Neuronal stem cell (in vitro differentiated cells): ENCODE results near the gene NHEJ1.
A peak's percentile ranks its signal among the peaks of the same experiment; 100 is the strongest.

Experiments
- DNase-seq: peaks from one replicate; pipeline ENCODE4 v3.0.0-alpha.2; 2013; ENCODE audit warnings: low spot score
- H2AFZ ChIP-seq: one replicate; pipeline ENCODE4 v1.6.1; 2013; ENCODE audit warnings: mild to moderate bottlenecking, low read length, inconsistent platforms
- H2AK5ac ChIP-seq: 2 replicates; pipeline ENCODE4 v1.6.1; 2013; ENCODE audit warnings: low read depth, mild to moderate bottlenecking, inconsistent platforms, low read length, moderate library complexity, mixed read lengths
- H2BK120ac ChIP-seq: 2 replicates; pipeline ENCODE4 v1.6.1; 2013; ENCODE audit warnings: low read depth, mild to moderate bottlenecking, inconsistent platforms, low read length, moderate library complexity, mixed read lengths
- H2BK12ac ChIP-seq: one replicate; pipeline ENCODE4 v1.6.1; 2013; ENCODE audit warnings: low read length, inconsistent platforms
- H2BK15ac ChIP-seq: 2 replicates; pipeline ENCODE4 v1.6.1; 2013; ENCODE audit warnings: mild to moderate bottlenecking, low read length, inconsistent platforms, mixed read lengths
- H2BK5ac ChIP-seq: one replicate; pipeline ENCODE4 v1.6.1; 2013; ENCODE audit warnings: inconsistent platforms, mild to moderate bottlenecking, low read length, moderate library complexity
- H3K14ac ChIP-seq: one replicate; pipeline ENCODE4 v1.6.1; 2013; ENCODE audit warnings: low read length, inconsistent platforms
- H3K18ac ChIP-seq: 2 replicates; pipeline ENCODE4 v1.6.1; 2013; ENCODE audit warnings: low read length, inconsistent platforms
- H3K23ac ChIP-seq: 2 replicates; pipeline ENCODE4 v1.6.1; 2013; ENCODE audit warnings: low read depth, mild to moderate bottlenecking, mixed read lengths, low read length, inconsistent platforms; ENCODE audit not compliant: poor library complexity
- H3K27ac ChIP-seq: replicated peaks from 3 replicates; pipeline ENCODE4 v1.5.1; 2013; ENCODE audit warnings: low read length, inconsistent platforms
- H3K27me3 ChIP-seq, 3 experiments: 2 replicates each; pipeline ENCODE4 v1.6.1; 2013; ENCODE audit warnings: low read length in 3 of 3, mild to moderate bottlenecking in 2 of 3, inconsistent platforms in 1 of 3, low read depth in 1 of 3, mixed read lengths in 1 of 3, moderate library complexity in 1 of 3; ENCODE audit not compliant: control insufficient read depth in 3 of 3, insufficient read depth in 3 of 3
- H3K36me3 ChIP-seq, 2 donors: replicated peaks in 1 of 2; 2 replicates each; pipeline ENCODE4 v1.6.1; 2013; ENCODE audit warnings: low read length in 2 of 2; ENCODE audit not compliant: control insufficient read depth in 2 of 2, insufficient read depth in 2 of 2
- H3K4ac ChIP-seq: 2 replicates; pipeline ENCODE4 v1.6.1; 2013; ENCODE audit warnings: inconsistent platforms, mild to moderate bottlenecking, low read length, moderate library complexity
- H3K4me1 ChIP-seq, 2 donors: 1 replicate in 1 of 2; 2 replicates in 1 of 2; pipeline ENCODE4 v1.6.1; 2013; ENCODE audit warnings: low read length in 2 of 2, low read depth in 1 of 2; ENCODE audit not compliant: control insufficient read depth in 2 of 2, insufficient read depth in 1 of 2
- H3K4me2 ChIP-seq: one replicate; pipeline ENCODE4 v1.6.1; 2013; ENCODE audit warnings: mild to moderate bottlenecking, low read length, inconsistent platforms; ENCODE audit not compliant: insufficient read depth, poor library complexity, severe bottlenecking
- H3K4me3 ChIP-seq, 2 donors: 2 replicates each; pipeline ENCODE4 v1.5.1; 2013; ENCODE audit warnings: low read length in 2 of 2, mild to moderate bottlenecking in 2 of 2, inconsistent platforms in 1 of 2, moderate library complexity in 1 of 2
- H3K79me1 ChIP-seq: one replicate; pipeline ENCODE4 v1.6.1; 2013; ENCODE audit warnings: low read depth, mild to moderate bottlenecking, inconsistent platforms, low read length, moderate library complexity
- H3K9ac ChIP-seq: one replicate; pipeline ENCODE4 v1.6.1; 2013; ENCODE audit warnings: mild to moderate bottlenecking, low read depth, low read length, inconsistent platforms; ENCODE audit not compliant: poor library complexity
- H3K9me3 ChIP-seq, 2 donors: replicated peaks in 1 of 2; 2 replicates each; pipeline versions ENCODE3 to v1.6.1; 2013; ENCODE audit warnings: low read length in 2 of 2, mild to moderate bottlenecking in 2 of 2, inconsistent platforms in 1 of 2, low read depth in 1 of 2, mixed read lengths in 1 of 2, moderate library complexity in 1 of 2; ENCODE audit not compliant: control insufficient read depth in 2 of 2, insufficient read depth in 1 of 2
- H4K8ac ChIP-seq: one replicate; pipeline ENCODE4 v1.6.1; 2013; ENCODE audit warnings: low read depth, mild to moderate bottlenecking, inconsistent platforms, low read length, moderate library complexity
- H4K91ac ChIP-seq: one replicate; pipeline ENCODE4 v1.6.1; 2013; ENCODE audit warnings: low read length, low read depth, mild to moderate bottlenecking, inconsistent platforms; ENCODE audit not compliant: poor library complexity
- WGBS, 2 donors: extraction: QIAGEN DNeasy Blood & Tissue Kit; methylation state at CpG; one replicate each; pipeline ENCODE4 v1.1.7; 2013; ENCODE audit warnings: missing lambda C conversion rate in 2 of 2, mixed read lengths in 1 of 2; ENCODE audit not compliant: insufficient read length in 2 of 2, insufficient replicate concordance in 1 of 2; ENCODE audit errors: extremely low coverage in 2 of 2; 5-methylcytosine and 5-hydroxymethylcytosine counted together

The NHEJ1 gene

DNA sequence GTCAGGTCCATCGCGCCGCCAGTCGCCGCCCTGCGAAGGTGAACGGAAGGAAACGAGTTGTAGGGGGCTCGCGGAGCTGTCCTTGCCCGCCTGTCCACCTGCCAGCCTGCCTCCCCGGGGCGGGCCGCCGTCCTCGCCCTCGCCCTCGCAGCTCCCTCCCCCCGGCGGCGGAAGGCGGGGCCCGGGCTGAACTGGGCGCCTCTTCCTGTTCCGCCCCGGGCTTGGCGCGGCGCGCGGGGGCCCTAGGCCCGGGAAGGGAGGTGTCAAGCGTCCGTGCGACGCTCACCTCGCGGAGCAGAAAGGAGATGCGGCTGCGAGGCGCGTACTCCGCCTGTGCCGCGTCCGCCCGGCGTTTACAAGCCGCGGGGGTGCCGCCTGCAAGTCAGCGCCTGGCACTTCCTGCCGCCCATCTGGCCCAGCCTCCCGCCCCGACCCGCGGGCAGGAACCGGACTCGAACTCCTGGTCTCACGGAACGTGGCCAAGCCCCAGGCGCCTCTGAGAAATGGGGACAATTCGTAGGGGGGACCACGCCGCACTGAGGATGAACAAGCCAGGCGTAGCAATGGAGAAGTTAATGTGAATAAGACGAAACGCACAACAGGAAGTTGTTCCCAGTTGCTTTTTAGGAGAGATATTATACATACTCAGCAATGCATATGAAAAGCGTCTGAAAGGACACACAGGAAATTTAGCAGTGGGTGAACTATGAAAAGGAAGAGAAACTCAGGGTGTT lies 16.4 kb upstream of the NHEJ1 start, which contains the start of gene CNPPD1:
Gene CNPPD1 (minus strand): TSS at position 108 of the 734 bp plus-strand sequence. CDS start 97 bp downstream, at position 11.
- H3K79me1 ChIP-seq = peaks cover 5% of the 10 kb centered on the region
- WGBS, 2 donors = no CpG with 5 or more reads among the region's 69 CpGs
- H3K23ac ChIP-seq = peak within 1 kb of the TSS; percentile 94
- peak within 1 kb of the TSS; percentile 85 for H2BK5ac ChIP-seq
- no peaks in the 10 kb centered on the region for H3K27me3 ChIP-seq
- H2AK5ac ChIP-seq = peak within 1 kb of the TSS; percentile 52
- H3K27ac ChIP-seq = peak within 1 kb of the TSS; percentile 84
- H3K18ac ChIP-seq = peak within 1 kb of the TSS; percentile 97
- H3K9me3 ChIP-seq = no peaks in the 10 kb centered on the region
- DNase-seq = peak; percentile 74
- H3K9ac ChIP-seq = peak within 1 kb of the TSS; percentile 93
- H3K14ac ChIP-seq = peak within 1 kb of the TSS; percentile 76
- H2BK120ac ChIP-seq = no peak within 1 kb of the TSS
- H3K4ac ChIP-seq = peak within 1 kb of the TSS; percentile 53
- no peak within 1 kb of the TSS for H4K91ac ChIP-seq
- H4K8ac ChIP-seq = no peak within 1 kb of the TSS
- H3K4me3 ChIP-seq = peak within 1 kb of the TSS; percentile 89 to 97
- H3K36me3 ChIP-seq = peaks cover 31 to 55% of the 10 kb centered on the region in 2 donors
- H2BK15ac ChIP-seq = peak within 1 kb of the TSS; percentile 65
- H3K4me1 ChIP-seq = peaks cover 8 to 9% of the 10 kb centered on the region in 2 donors
- peak within 1 kb of the TSS; percentile 49 for H2BK12ac ChIP-seq
- H2AFZ ChIP-seq = peak within 1 kb of the TSS; percentile 99
- H3K4me2 ChIP-seq = peak within 1 kb of the TSS; percentile 91

DNA sequence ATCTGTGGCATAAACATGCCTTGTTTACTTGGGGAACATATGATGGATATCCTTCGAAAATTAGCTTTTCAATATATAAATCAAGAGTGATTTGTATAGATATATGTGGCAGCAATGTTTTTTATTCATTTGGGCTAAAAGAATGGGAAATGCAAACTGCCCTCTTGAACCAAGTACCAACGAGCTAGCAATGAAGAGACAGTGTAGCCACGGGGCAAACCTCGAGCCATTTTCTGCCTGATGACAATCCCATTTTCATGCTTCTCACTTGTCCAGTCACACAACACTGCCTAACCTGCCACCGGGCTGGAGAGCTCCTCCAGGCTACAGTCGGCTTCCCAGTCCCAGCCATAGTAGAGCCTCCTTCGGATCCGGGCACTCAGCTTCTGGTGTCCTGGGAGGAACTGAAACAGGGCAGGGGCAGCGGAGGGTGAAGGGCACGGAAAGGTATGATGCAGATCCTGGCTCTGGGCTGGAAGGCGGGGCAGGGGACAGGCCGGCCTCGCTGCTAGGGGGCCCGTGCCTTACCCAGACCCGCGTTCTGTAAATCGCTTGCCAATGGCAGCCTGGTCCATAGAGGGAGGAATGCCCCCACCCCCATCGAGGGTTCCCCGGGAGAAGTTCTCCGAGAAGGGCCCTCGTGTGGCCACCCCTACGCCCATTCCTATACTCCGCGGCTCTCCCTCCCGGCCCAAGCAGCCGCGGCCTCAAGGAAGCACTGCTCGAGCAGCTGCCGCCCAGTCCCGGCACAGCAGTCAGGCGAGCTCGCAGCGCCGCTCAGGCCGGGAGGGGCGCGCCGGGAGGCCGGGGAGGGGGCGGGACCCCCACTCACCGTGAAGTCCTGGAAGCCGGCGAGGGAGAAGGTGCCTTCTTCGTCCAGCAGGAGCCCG lies 15.6 kb upstream of the NHEJ1 start:
- peak; percentile 59 for DNase-seq
- peak overlapping the region; percentile 83 for H3K27ac ChIP-seq
- WGBS, 2 donors = no CpG with 5 or more reads among the region's 45 CpGs

DNA sequence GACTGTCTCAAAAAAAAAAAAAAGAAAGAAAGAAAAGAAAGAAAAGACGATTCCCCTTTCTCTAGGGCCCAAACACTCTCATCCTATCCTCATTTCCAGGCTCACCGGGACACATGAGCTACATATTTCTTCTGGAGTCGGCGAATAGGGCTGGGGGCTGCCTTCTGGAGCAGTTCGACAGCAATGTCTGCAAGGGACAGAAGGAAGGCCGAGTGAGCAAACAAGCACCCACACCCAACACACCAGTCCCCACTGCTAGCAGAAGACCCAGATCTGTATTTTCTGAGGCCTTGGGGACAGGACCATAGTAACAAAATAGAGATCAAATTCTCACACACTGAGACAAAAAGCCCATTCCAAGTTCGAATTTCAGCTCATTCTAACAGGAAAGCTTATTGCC lies 14.9 kb upstream of the NHEJ1 start:
- Histone ChIP-seq H2BK12ac (no peak overlapping the region), H3K9ac (no peak overlapping the region), H4K91ac (no peak overlapping the region), H3K18ac (no peak overlapping the region), H3K4me1 (peaks cover 8 to 9% of the 10 kb centered on the region in 2 donors), H4K8ac (no peak overlapping the region), H3K4me3 (peak overlapping the region in 1 of 2 donors; percentile 89), H3K4me2 (no peak overlapping the region), H3K14ac (no peak overlapping the region), H3K9me3 (no peaks in the 10 kb centered on the region), H3K36me3 (peaks cover 17 to 48% of the 10 kb centered on the region in 2 donors), H2BK120ac (no peak overlapping the region), H3K27me3 (no peaks in the 10 kb centered on the region), H3K79me1 (peaks cover 5% of the 10 kb centered on the region), H2BK5ac (no peak overlapping the region), H3K27ac (no peak overlapping the region), H2BK15ac (no peak overlapping the region), H2AFZ (no peak overlapping the region), H3K4ac (no peak overlapping the region), H3K23ac (no peak overlapping the region), H2AK5ac (no peak overlapping the region)
- no CpG with 5 or more reads among the region's 7 CpGs for WGBS, 2 donors
- no peak for DNase-seq

More for the DNA sequence above, 15.6 kb upstream of the NHEJ1 start:
- Histone ChIP-seq H2BK120ac (no peak overlapping the region), H3K4me3 (peak overlapping the region; percentile 86 to 89), H4K8ac (no peak overlapping the region), H2BK12ac (peak overlapping the region; percentile 49), H3K4me1 (peaks cover 8 to 9% of the 10 kb centered on the region in 2 donors), H3K23ac (peak overlapping the region; percentile 82), H2BK15ac (peak overlapping the region; percentile 65), H2AK5ac (peak overlapping the region; percentile 52), H3K14ac (peak overlapping the region; percentile 76), H3K4ac (no peak overlapping the region), H3K36me3 (peaks cover 24 to 54% of the 10 kb centered on the region in 2 donors), H3K9me3 (no peaks in the 10 kb centered on the region), H4K91ac (no peak overlapping the region), H3K9ac (peak overlapping the region; percentile 93), H2BK5ac (peak overlapping the region; percentile 79), H3K4me2 (peak overlapping the region; percentile 86), H3K27me3 (no peaks in the 10 kb centered on the region), H3K79me1 (peaks cover 5% of the 10 kb centered on the region), H2AFZ (peak overlapping the region; percentile 99), H3K18ac (peak overlapping the region; percentile 95)
